ENCODE measurements around the gene ME3.

DNA sequence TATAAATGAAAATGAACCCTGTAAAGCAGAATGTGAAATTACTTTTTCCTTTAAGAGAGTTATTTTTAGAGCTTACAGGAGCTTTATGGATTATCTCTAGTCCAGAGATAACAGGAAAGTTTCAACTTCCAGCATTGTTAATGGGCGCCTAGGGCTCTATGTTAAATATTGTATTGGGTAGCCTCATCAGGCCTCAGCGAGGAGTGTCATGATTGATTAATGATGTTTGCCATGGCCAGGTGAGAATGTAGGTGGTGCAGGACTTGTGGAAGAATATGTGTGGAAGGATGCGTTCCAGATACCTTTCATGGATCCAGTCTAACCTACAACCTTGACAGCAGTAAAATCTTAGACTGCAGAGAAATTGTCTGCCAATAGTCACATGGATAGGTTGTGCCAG, 50.6 kb downstream of the ME3 start:
- TF ChIP-seq EZH2phosphoT487 (IDR thresholded peaks at IDR 0.05) (no peak), EZH2 (IDR thresholded peaks at IDR 0.05) (no peak)
- TF ChIP-seq, protein P1, sequence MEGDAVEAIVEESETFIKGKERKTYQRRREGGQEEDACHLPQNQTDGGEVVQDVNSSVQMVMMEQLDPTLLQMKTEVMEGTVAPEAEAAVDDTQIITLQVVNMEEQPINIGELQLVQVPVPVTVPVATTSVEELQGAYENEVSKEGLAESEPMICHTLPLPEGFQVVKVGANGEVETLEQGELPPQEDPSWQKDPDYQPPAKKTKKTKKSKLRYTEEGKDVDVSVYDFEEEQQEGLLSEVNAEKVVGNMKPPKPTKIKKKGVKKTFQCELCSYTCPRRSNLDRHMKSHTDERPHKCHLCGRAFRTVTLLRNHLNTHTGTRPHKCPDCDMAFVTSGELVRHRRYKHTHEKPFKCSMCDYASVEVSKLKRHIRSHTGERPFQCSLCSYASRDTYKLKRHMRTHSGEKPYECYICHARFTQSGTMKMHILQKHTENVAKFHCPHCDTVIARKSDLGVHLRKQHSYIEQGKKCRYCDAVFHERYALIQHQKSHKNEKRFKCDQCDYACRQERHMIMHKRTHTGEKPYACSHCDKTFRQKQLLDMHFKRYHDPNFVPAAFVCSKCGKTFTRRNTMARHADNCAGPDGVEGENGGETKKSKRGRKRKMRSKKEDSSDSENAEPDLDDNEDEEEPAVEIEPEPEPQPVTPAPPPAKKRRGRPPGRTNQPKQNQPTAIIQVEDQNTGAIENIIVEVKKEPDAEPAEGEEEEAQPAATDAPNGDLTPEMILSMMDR (IDR thresholded peaks at IDR 0.05) = no peak

Measured in neural progenitor cell (in vitro differentiated cells).